Tibial nerve (tissue), 4 donors: ENCODE measurements around the gene IL1RAP.

Source experiments
- EP300 ChIP-seq, 2 donors: sonication (generic); formaldehyde crosslinking; IDR thresholded peaks; one replicate each; pipeline ENCODE4 v1.6.1; 2017; ENCODE audit warnings: antibody characterized with exemption in 2 of 2, mild to moderate bottlenecking in 1 of 2
- POLR2A ChIP-seq, 2 donors: fragments of 450-650 bp; IDR thresholded peaks; one replicate each; pipeline ENCODE4 v1.6.1; 2017; ENCODE audit warnings: antibody characterized with exemption in 2 of 2, mild to moderate bottlenecking in 2 of 2, moderate library complexity in 2 of 2
- TF ChIP-seq, protein P1 (sequence below), 5 experiments: fragments of 200-600 bp in 3 of 5; fragments of 450-650 bp in 2 of 5; sonication (generic) in 3 of 5; IDR thresholded peaks; one replicate each; pipeline ENCODE4 v1.5.1; 2016 to 2019; ENCODE audit warnings: antibody characterized with exemption in 5 of 5, mild to moderate bottlenecking in 3 of 5, moderate library complexity in 2 of 5

DNA sequence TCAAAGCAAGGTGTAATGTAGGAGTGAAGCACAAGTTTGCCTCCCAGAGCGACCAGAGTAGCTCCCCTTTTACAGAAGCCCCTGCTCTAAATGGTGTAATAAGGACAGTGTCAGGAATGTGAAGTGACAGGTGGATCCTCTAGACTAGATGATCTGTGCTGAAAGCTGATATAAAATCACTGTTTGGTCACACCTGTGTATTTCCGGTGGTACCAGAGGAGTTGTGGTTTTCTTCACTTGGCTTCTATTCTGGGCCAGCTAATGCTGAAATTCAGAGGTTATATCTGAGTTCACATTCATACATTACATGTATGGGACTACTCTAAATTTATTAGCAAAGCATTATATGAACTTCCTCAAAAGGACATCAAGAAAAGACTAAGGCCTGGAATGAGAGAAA lies 117.4 kb downstream of the IL1RAP start:
- TF ChIP-seq, protein P1, sequence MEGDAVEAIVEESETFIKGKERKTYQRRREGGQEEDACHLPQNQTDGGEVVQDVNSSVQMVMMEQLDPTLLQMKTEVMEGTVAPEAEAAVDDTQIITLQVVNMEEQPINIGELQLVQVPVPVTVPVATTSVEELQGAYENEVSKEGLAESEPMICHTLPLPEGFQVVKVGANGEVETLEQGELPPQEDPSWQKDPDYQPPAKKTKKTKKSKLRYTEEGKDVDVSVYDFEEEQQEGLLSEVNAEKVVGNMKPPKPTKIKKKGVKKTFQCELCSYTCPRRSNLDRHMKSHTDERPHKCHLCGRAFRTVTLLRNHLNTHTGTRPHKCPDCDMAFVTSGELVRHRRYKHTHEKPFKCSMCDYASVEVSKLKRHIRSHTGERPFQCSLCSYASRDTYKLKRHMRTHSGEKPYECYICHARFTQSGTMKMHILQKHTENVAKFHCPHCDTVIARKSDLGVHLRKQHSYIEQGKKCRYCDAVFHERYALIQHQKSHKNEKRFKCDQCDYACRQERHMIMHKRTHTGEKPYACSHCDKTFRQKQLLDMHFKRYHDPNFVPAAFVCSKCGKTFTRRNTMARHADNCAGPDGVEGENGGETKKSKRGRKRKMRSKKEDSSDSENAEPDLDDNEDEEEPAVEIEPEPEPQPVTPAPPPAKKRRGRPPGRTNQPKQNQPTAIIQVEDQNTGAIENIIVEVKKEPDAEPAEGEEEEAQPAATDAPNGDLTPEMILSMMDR (IDR thresholded peaks at IDR 0.05), result no peak
- no peak for TF ChIP-seq EP300 (IDR thresholded peaks at IDR 0.05)
- no peak for TF ChIP-seq POLR2A (IDR thresholded peaks at IDR 0.05)
